Stimulated activated CD8-positive, alpha-beta memory T cell treated with anti-CD3 and anti-CD28 coated beads, Interleukin-7, amount 100 ng/mL, for 48 hours (primary cell): ENCODE data around the gene N4BP2.
A peak's percentile ranks its signal among the peaks of the same experiment; 100 is the strongest.

Source experiments
- DNase-seq, 2 donors: peaks; one replicate each; pipeline ENCODE4 v3.0.0-alpha.2; 2020; ENCODE audit warnings: low read depth in 1 of 2; ENCODE audit errors: extremely low read depth in 1 of 2

The N4BP2 gene

GRCh38 chr4:40149960-40150385 lies 93.3 kb downstream of the N4BP2 start:
- peak; percentile 22 to 48 for DNase-seq

GRCh38 chr4:40150932-40151331 lies 94.3 kb downstream of the N4BP2 start:
- no peak for DNase-seq

GRCh38 chr4:40152637-40153036 lies 96.0 kb downstream of the N4BP2 start:
- DNase-seq: no peak

GRCh38 chr4:40157436-40157835 lies 100.8 kb downstream of the N4BP2 start:
- DNase-seq: no peak

GRCh38 chr4:40160258-40160657 lies 103.6 kb downstream of the N4BP2 start:
- DNase-seq: no peak

GRCh38 chr4:40164459-40164858 lies 107.8 kb downstream of the N4BP2 start:
- no peak for DNase-seq

GRCh38 chr4:40165916-40166315 lies 109.3 kb downstream of the N4BP2 start:
- DNase-seq: no peak

- DNase-seq: no peak
These were observed 111.4 kb downstream of the N4BP2 start for GRCh38 chr4:40168070-40168469.

- no peak for DNase-seq
These were observed 113.9 kb downstream of the N4BP2 start for GRCh38 chr4:40170588-40170987.

- no peak for DNase-seq
These were observed 116.8 kb downstream of the N4BP2 start for GRCh38 chr4:40173470-40173875.

GRCh38 chr4:40176602-40177001 lies 120.0 kb downstream of the N4BP2 start:
- DNase-seq: no peak

GRCh38 chr4:40177591-40177990 lies 120.9 kb downstream of the N4BP2 start:
- no peak for DNase-seq

GRCh38 chr4:40178672-40179071 lies 122.0 kb downstream of the N4BP2 start:
- no peak for DNase-seq

- DNase-seq: no peak
These were observed 122.7 kb downstream of the N4BP2 start for GRCh38 chr4:40179360-40179759.

GRCh38 chr4:40180356-40180755 lies 123.7 kb downstream of the N4BP2 start:
- DNase-seq: no peak

- DNase-seq: no peak
These were observed 125.4 kb downstream of the N4BP2 start for GRCh38 chr4:40182001-40182400.

- DNase-seq: no peak
These were observed 126.3 kb downstream of the N4BP2 start for GRCh38 chr4:40182954-40183353.

- DNase-seq: no peak
These were observed 127.2 kb downstream of the N4BP2 start for GRCh38 chr4:40183615-40184411.

- DNase-seq: no peak
These were observed 129.4 kb downstream of the N4BP2 start for GRCh38 chr4:40185830-40186664.

GRCh38 chr4:40186665-40187014 lies 130.0 kb downstream of the N4BP2 start:
- DNase-seq: no peak

GRCh38 chr4:40187386-40187906 lies 130.8 kb downstream of the N4BP2 start:
- no peak for DNase-seq

- no peak for DNase-seq
These were observed 133.4 kb downstream of the N4BP2 start for GRCh38 chr4:40190019-40190418.
